ENCODE data around the gene ATP6V1F. TPM values are rescaled to one million over a fixed set of nuclear protein-coding genes. Genes with fewer than 3 reads are reported as not detected.
"Not testable (repeated sequence)": the region's sequence is repeated elsewhere in the genome, so short reads cannot be mapped to it uniquely, and the experiment has no call there.

The ATP6V1F gene
- total RNA-seq, 1 donor: 76.7 TPM

DNA sequence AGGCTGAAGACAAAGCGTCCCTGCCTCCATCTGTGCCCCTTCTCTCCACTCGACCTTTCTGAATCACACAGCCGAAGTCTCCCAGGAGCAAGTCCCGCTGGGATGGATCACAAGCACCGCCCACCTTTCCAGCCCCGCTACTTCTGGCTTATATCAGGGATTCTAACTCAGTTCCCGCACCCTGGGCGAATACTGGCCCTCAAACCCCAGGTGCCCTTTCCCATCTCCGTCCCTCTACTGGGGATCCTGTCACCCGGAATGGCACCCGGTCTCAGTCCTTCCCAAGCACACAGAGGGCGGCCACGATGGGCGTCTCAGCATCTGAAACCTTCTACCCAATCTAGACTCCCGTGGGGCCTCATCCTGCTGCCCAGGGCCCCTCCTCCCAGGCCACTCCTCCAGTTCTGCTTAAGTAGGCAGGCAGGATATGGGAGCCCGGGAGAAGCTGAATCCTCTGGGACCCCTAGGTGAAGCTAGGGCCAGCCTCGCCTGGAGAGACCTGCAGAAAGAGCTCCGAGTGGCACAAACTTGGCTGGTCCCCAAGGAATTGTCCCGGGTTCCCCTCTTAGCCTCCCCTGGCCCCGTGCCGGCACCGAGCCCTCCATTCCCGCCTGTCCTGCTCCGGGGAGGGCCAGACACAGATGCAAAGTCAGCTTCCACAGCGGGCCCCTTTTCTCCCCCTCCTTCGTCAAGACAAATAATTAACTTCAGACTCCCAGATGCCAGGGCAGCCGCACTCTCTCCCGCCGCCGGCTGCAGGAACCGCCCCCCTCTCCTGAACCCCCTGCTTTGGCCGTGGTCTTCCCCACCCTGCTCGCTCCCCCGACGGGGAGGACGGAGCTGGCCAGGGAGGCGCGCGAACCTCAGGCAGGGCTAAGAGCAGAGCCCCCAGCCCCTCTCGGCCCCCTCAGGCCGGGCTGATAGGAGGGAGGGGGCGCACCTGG lies 47.2 kb downstream of the ATP6V1F start:
- TF ChIP-seq CTCF (IDR thresholded peaks at IDR 0.05; ENCODE audit: insufficient read depth, low read length): no peak
- H3K4me3 ChIP-seq (ENCODE audit: low read depth, low read length): peak overlapping the region; percentile 33
- peak; percentile 26 for DNase-seq (ENCODE audit: low read depth)

DNA sequence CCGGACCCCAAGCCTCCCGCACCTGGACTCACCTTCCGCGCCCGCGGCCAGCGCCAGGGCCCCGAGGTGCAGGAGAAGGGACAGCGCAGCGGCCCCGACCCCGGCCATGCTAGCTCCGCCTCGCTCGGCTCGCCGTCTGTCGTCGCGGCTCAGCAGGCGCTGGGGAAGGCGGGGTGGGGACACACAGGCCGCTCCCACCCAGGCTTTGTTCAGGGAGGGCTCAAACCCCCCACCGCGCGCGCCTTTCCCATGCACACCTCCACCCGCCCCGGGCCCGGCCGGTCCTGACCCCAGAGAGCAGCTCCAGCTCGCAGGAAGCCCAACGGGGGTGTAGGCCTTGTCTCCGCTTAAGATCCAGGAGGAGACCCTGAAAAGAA lies 47.9 kb downstream of the ATP6V1F start, which contains the start of gene KCP:
Gene KCP, minus strand, starts transcription at position 141 of the 377 bp plus-strand sequence. Its CDS starts 33 bp downstream, at position 108.
- no peak for TF ChIP-seq CTCF (IDR thresholded peaks at IDR 0.05; ENCODE audit: insufficient read depth, low read length)
- no peak for DNase-seq (ENCODE audit: low read depth)
- H3K4me3 ChIP-seq (ENCODE audit: low read depth, low read length): peak within 1 kb of the TSS; percentile 33

DNA sequence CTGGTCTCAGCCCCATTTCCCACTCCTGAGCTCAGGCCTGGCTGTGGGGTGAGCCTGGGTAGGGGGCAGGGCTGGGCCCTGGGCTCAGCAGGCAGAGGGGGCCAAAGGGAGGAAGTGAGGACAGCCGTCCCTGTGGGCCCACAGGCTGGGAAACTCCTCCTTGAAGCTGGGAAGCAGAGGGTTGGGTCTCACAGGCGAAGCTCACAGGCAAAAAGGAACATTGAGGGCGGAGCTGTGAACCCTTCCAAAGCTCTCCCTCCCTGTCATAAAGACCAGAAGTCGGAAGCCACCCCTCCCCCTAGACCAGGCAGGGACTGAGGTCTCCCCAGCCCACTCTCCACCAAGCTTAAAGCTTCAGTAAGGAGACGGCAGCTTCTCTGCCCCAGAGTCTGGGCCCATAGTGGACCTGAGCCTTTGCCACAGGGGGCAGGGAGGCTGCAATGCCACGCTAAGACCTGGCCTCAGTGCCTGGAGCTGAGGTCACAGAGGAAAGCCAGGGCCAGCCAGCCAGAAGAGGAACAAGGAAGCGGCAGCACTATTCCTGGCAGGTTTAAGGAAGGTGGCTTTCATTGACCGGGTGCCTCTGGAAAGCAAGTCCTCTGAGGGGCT lies 48.9 kb downstream of the ATP6V1F start:
- no peak overlapping the region for H3K4me3 ChIP-seq (ENCODE audit: low read depth, low read length)
- DNase-seq (ENCODE audit: low read depth): no peak
- no peak for TF ChIP-seq CTCF (IDR thresholded peaks at IDR 0.05; ENCODE audit: insufficient read depth, low read length)

GRCh38 chr7:128912281-128912680 lies 49.6 kb downstream of the ATP6V1F start:
- TF ChIP-seq CTCF (IDR thresholded peaks at IDR 0.05; ENCODE audit: insufficient read depth, low read length): no peak
- DNase-seq (ENCODE audit: low read depth): no peak
- no peak overlapping the region for H3K4me3 ChIP-seq (ENCODE audit: low read depth, low read length)

DNA sequence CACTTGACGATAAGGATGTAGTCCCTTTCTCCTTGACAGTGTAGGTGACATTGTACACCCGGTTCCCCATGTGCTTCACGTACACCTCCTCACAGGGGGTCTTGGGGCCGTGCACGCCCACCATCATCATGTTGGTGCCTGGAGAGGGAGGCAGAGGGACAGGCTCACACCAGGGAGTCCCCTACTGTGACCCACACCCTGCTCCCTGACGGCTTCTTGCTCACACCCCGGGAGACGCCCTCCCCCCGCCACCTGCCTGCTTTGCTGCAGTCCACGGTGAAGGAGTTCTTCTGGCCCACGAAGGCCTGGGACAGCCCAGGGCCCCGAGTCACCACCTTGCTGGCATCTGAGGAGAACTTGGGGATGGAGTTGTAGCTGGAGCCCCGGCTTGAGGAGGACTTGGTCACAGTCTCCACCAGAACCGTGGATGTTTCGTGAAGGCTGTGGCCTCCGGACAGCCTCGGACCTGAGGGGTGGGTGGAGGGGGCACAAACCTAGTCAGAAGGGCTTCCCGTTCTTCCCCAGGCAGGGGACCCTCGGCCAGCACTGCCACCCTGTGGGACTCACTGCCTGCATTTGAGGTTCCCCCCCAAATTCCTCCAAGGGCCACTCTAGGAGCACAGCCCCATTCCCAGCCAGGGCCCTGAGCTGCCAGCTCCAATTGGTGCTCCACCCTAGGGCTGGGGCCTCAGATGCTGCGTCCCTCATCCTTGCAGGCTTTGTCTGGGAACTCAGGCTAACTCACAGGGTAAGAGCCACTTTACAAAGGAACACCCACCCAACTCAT lies 50.2 kb downstream of the ATP6V1F start:
- DNase-seq (ENCODE audit: low read depth); H3K4me3 ChIP-seq (ENCODE audit: low read depth, low read length): not testable (repeated sequence)

GRCh38 chr7:128913870-128914565 lies 51.4 kb downstream of the ATP6V1F start:
- TF ChIP-seq CTCF (IDR thresholded peaks at IDR 0.05; ENCODE audit: insufficient read depth, low read length): no peak
- H3K4me3 ChIP-seq (ENCODE audit: low read depth, low read length): no peak overlapping the region
- DNase-seq (ENCODE audit: low read depth): no peak

Measured in fibroblast of the aortic adventitia (primary cell).